ENCODE results near the gene GDF11.

Gene GDF11

DNA sequence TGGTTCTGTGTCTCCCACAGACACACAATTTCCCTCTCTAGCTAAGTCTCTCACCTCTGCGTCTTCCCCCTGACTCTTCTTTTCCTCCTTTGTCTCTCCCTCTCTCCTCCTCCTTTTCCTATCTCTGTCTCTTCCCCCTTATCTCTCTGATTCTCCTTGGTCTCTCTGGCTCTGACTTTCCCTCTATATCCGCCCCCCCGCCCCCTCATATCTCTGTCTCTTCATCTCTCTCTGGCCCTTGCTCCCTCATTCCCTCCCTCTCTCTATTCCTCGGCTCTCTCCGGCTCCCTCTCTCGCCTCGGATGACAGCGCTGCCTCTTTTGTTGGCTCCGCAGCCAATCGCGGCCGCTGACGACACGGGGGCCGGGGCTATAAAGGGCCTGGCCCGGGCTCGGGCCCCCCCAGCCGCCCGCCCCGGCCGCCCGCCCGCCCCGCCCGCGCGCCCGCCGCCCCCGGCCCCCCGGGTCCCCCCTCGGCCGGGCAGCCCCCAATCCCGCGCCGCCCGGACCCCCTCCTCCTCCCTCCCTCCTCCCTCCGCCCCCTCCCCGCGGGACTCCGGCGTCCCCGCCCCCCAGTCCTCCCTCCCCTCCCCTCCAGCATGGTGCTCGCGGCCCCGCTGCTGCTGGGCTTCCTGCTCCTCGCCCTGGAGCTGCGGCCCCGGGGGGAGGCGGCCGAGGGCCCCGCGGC lies at the start of gene GDF11:
TSS of gene GDF11 (plus strand) at position 404 of the 687 bp plus-strand sequence. CDS start at position 599, 195 bp downstream.
- peak within 1 kb of the TSS; percentile 55 for H3K4me3 ChIP-seq (ENCODE audit: low read length)
- DNase-seq (ENCODE audit: low read depth), result peak; percentile 76
- TF ChIP-seq, protein P1, sequence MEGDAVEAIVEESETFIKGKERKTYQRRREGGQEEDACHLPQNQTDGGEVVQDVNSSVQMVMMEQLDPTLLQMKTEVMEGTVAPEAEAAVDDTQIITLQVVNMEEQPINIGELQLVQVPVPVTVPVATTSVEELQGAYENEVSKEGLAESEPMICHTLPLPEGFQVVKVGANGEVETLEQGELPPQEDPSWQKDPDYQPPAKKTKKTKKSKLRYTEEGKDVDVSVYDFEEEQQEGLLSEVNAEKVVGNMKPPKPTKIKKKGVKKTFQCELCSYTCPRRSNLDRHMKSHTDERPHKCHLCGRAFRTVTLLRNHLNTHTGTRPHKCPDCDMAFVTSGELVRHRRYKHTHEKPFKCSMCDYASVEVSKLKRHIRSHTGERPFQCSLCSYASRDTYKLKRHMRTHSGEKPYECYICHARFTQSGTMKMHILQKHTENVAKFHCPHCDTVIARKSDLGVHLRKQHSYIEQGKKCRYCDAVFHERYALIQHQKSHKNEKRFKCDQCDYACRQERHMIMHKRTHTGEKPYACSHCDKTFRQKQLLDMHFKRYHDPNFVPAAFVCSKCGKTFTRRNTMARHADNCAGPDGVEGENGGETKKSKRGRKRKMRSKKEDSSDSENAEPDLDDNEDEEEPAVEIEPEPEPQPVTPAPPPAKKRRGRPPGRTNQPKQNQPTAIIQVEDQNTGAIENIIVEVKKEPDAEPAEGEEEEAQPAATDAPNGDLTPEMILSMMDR (IDR thresholded peaks at IDR 0.05; ENCODE audit: insufficient read depth, low read depth, low read length, missing control alignments), result no peak

DNA sequence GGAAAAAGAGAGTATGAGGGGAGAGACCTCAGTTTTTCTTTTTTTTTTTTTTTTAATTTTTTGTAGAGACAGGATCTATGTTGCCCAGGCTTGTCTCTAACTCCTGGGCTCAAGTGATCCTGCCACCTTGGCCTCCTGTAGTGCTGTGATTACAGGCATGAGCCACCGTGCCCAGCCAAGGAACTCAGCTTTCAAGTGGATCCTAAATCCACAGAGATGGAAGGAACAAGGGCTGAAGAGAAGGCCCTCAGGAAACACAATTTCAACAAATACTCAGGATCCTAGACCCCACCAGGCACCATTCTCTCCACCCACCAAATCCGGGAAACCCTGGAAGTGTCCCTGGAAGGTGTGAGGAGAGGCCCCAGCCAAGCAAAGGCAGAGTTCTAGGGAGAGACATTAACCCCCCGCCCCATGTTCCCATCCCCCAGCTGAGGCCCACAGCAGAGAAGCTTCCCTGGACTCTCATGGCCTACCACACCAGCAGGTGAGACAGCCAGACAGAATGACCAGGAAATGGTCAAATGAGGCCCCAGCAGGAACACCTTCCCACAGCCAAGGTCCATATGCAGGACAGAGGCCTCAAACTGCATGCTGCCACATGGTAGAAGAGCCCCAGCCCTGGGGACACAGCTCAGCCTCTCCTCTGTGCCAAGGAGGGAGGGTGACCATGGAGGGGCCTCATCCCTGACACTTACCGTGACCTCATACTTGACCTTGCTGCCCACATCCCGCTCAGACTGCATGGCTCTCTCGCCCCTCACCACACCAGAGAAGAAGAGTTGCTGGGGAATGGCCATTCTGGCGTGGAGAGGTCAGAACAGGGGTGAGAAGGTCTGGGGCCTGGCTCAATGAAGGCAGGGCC lies 49.4 kb upstream of the GDF11 start:
- no peak for DNase-seq (ENCODE audit: low read depth)
- TF ChIP-seq, protein P1 (IDR thresholded peaks at IDR 0.05; ENCODE audit: insufficient read depth, low read depth, low read length, missing control alignments), result no peak
- no peak overlapping the region for H3K4me3 ChIP-seq (ENCODE audit: low read length)

- no peak overlapping the region for H3K4me3 ChIP-seq (ENCODE audit: low read length)
- TF ChIP-seq, protein P1 (IDR thresholded peaks at IDR 0.05; ENCODE audit: insufficient read depth, low read depth, low read length, missing control alignments), result no peak
- no peak for DNase-seq (ENCODE audit: low read depth)
Measured at GRCh38 chr12:55694188-55694515, 48.8 kb upstream of the GDF11 start.

- DNase-seq (ENCODE audit: low read depth), result no peak
- H3K4me3 ChIP-seq (ENCODE audit: low read length), result no peak overlapping the region
- TF ChIP-seq, protein P1 (IDR thresholded peaks at IDR 0.05; ENCODE audit: insufficient read depth, low read depth, low read length, missing control alignments), result no peak
Measured at GRCh38 chr12:55694651-55695050, 48.3 kb upstream of the GDF11 start.

GRCh38 chr12:55695349-55695748 lies 47.6 kb upstream of the GDF11 start:
- TF ChIP-seq, protein P1 (IDR thresholded peaks at IDR 0.05; ENCODE audit: insufficient read depth, low read depth, low read length, missing control alignments), result no peak
- no peak for DNase-seq (ENCODE audit: low read depth)
- no peak overlapping the region for H3K4me3 ChIP-seq (ENCODE audit: low read length)

- no peak overlapping the region for H3K4me3 ChIP-seq (ENCODE audit: low read length)
- TF ChIP-seq, protein P1 (IDR thresholded peaks at IDR 0.05; ENCODE audit: insufficient read depth, low read depth, low read length, missing control alignments), result no peak
- DNase-seq (ENCODE audit: low read depth), result no peak
Measured at GRCh38 chr12:55696141-55696540, 46.8 kb upstream of the GDF11 start.
